Naive thymus-derived CD4-positive, alpha-beta T cell (primary cell): ENCODE data around the gene F12. TPM values are rescaled to one million over a fixed set of nuclear protein-coding genes. Genes with fewer than 3 reads are reported as not detected.

Experiments used
- ATAC-seq: fragments of 150-1000 bp; cut with Tn5 transposase; 2 replicates; pipeline ENCODE4 v1.10.0; 2021; ENCODE audit warnings: mild to moderate bottlenecking, moderate library complexity
- CTCF ChIA-PET: fragments of 350-600 bp; sonication (Branson Sonifier 250); formaldehyde crosslinking; loops from one replicate; lab custom pipeline; 2021; ENCODE audit warnings: antibody characterized with exemption; lab: Charles Lee
- POLR2A ChIA-PET: fragments of 350-600 bp; sonication (Branson Sonifier 250); formaldehyde crosslinking; loops from one replicate; lab custom pipeline; 2021; ENCODE audit warnings: antibody characterized with exemption, inconsistent platforms; lab: Charles Lee
- DNase-seq, 9 donors: peaks; one replicate each; pipeline versions ENCODE4 v3.0.0 to v3.0.0-alpha.2; 2020 to 2022; ENCODE audit warnings: mixed read lengths in 1 of 9
- H3K27ac ChIP-seq: one replicate; pipeline ENCODE4 v1.7.0; 2013; ENCODE audit warnings: mild to moderate bottlenecking, low read depth, low read length, moderate library complexity
- H3K27me3 ChIP-seq, 2 donors: one replicate each; pipeline ENCODE4 v1.7.0; 2013; ENCODE audit warnings: low read length in 2 of 2, mild to moderate bottlenecking in 2 of 2, moderate library complexity in 2 of 2; ENCODE audit not compliant: control insufficient read depth in 2 of 2, insufficient read depth in 2 of 2
- H3K36me3 ChIP-seq, 3 experiments: 1 replicate in 2 of 3; 2 replicates in 1 of 3; pipeline ENCODE4 v1.7.0; 2013; ENCODE audit warnings: low read length in 3 of 3, mild to moderate bottlenecking in 3 of 3, moderate library complexity in 1 of 3; ENCODE audit not compliant: insufficient read depth in 3 of 3, control insufficient read depth in 2 of 3
- H3K4me1 ChIP-seq, 2 donors: one replicate each; pipeline ENCODE4 v1.7.0; 2013; ENCODE audit warnings: low read length in 2 of 2, mild to moderate bottlenecking in 2 of 2, moderate library complexity in 1 of 2; ENCODE audit not compliant: control insufficient read depth in 2 of 2, insufficient read depth in 2 of 2
- H3K4me3 ChIP-seq: 2 replicates; pipeline ENCODE4 v1.7.0; 2013; ENCODE audit warnings: mild to moderate bottlenecking, low read length
- H3K9me3 ChIP-seq, 3 experiments: 1 replicate in 2 of 3; 2 replicates in 1 of 3; pipeline ENCODE4 v1.7.0; 2013; ENCODE audit warnings: low read length in 3 of 3; ENCODE audit not compliant: control insufficient read depth in 2 of 3
- H3K27ac Mint-ChIP-seq, 9 donors: one replicate each; pipeline ENCODE4 v1.8.0; 2020 to 2022; ENCODE audit warnings: mixed read lengths in 9 of 9, mild to moderate bottlenecking in 8 of 9, moderate library complexity in 5 of 9, inconsistent platforms in 2 of 9
- H3K27me3 Mint-ChIP-seq, 5 donors: one replicate each; pipeline ENCODE4 v1.8.0; 2021 to 2022; ENCODE audit warnings: mixed read lengths in 5 of 5, mild to moderate bottlenecking in 1 of 5
- H3K36me3 Mint-ChIP-seq, 5 donors: one replicate each; pipeline ENCODE4 v1.8.0; 2020 to 2022; ENCODE audit warnings: mixed read lengths in 5 of 5, mild to moderate bottlenecking in 3 of 5, inconsistent platforms in 1 of 5
- H3K4me1 Mint-ChIP-seq, 7 donors: one replicate each; pipeline ENCODE4 v1.8.0; 2020 to 2022; ENCODE audit warnings: mixed read lengths in 7 of 7, mild to moderate bottlenecking in 3 of 7, inconsistent platforms in 1 of 7
- H3K4me3 Mint-ChIP-seq, 10 donors: one replicate each; pipeline ENCODE4 v1.8.0; 2020 to 2022; ENCODE audit warnings: mild to moderate bottlenecking in 10 of 10, mixed read lengths in 10 of 10, moderate library complexity in 6 of 10, inconsistent platforms in 2 of 10
- H3K9me3 Mint-ChIP-seq, 11 donors: one replicate each; pipeline ENCODE4 v1.8.0; 2020 to 2022; ENCODE audit warnings: mixed read lengths in 11 of 11, mild to moderate bottlenecking in 4 of 11, inconsistent platforms in 1 of 11, moderate library complexity in 1 of 11
- intact Hi-C, 2 donors: fragments of 100-400 bp; cut with micrococcal nuclease; formaldehyde crosslinking; loops; one replicate each; pipeline ENCODE4 v1.15.1; 2023
- polyA plus RNA-seq, 2 donors: library from polyadenylated mRNA; unstranded; fragments of 300-500 nt; fragmentation: Illumina TruSeq; gene quantifications; one replicate each; pipeline ENCODE4 v1.2.3, GENCODE V29; 2021
- total RNA-seq, 6 experiments: library from RNA in 5 of 6; stranded (reverse) in 5 of 6; gene quantifications; 1 replicate in 5 of 6; 2 replicates in 1 of 6; pipeline ENCODE4 v1.2.3 and lab custom pipeline; 2021 to 2026

F12 gene
- total and polyA plus RNA-seq, 7 experiments from 2014 or later, result 0.16 to 2.1 (median 0.49) TPM; not detected in 3

GRCh38 chr5:177405312-177405711, 4.1 kb downstream of the F12 start:
- POLR2A ChIA-PET, result interaction anchor here (1.4 to 9.5 kb wide), 7 partner anchors 9 to 52 kb away, joined by 5 to 210 read pairs (median 48); partner anchors contain the start of genes GRK6 and PRR7

DNA sequence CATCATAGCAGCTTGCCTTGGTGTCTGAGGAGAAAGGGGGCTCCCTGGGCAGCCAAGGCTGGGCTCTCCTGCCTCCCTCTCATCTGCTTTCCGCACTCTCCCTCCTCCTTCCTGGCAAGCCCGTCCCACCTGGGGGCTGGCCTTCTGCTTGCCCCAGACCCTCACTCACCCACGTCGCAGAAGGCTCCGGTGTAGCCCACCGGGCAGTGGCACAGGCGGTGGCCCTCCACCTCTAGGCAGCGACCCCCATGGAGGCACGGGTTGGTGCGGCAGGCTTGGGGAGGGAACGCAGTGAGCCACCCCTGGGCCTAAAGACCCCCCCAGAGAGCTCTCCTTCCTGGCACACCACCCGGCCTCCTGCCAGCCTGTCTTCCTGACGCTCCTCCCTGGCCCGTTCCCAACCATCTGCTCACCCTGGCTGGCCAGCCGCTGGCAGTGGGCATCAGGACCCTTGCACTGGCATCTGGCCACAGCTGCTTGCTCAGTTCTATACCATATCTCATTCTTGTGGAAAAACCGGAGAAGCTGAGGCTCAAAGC, 4.7 kb downstream of the F12 start:
- Mint-ChIP-seq H3K36me3 (no peaks in the 10 kb centered on the region), H3K9me3 (peaks cover 0 to 2% (median 0%) of the 10 kb centered on the region in 11 donors), H3K4me3 (peak overlapping the region in 9 of 10 donors; percentile 29 to 88 (median 58)), H3K27me3 (peaks cover 0 to 53% (median 0%) of the 10 kb centered on the region in 5 donors), H3K4me1 (peaks cover 7 to 35% (median 23%) of the 10 kb centered on the region in 7 donors), H3K27ac (peak overlapping the region in 3 of 9 donors; percentile 19 to 58 (median 33))
- ChIA-PET CTCF (interaction anchor here (0.8 to 9.6 kb wide), 14 partner anchors 10 to 104 kb away, joined by 3 to 189 read pairs (median 26); partner anchors contain the start of genes GRK6, PRR7 and SLC34A1), POLR2A (interaction anchor here (0.7 to 9.5 kb wide), 14 partner anchors 9 to 750 kb away, joined by 3 to 210 read pairs (median 6); partner anchors contain the start of genes GRK6 and PRR7)
- intact Hi-C loops, result loop anchor here (1.0 to 2.0 kb wide), 4 partner anchors 22 to 97 kb away; partner anchors contain the start of genes GRK6 (in 1 of the 2) and PRR7 (in 1 of the 2)
- peak overlapping the region; percentile 61 for H3K4me3 ChIP-seq
- H3K36me3 ChIP-seq, result no peaks in the 10 kb centered on the region
- peak overlapping the region; percentile 41 for H3K27ac ChIP-seq
- H3K27me3 ChIP-seq, result no peaks in the 10 kb centered on the region
- H3K9me3 ChIP-seq, result no peaks in the 10 kb centered on the region
- DNase-seq (no peak), ATAC-seq (no peak)
- H3K4me1 ChIP-seq, result peaks cover 25 to 33% of the 10 kb centered on the region in 2 donors

More at GRCh38 chr5:177405312-177405711, 4.1 kb downstream of the F12 start:
- H3K36me3 Mint-ChIP-seq, result no peaks in the 10 kb centered on the region
- H3K4me1 Mint-ChIP-seq, result peaks cover 7 to 35% (median 24%) of the 10 kb centered on the region in 7 donors
- H3K4me3 Mint-ChIP-seq, result peak overlapping the region in 3 of 10 donors; percentile 84 to 88 (median 86)
- no peaks in the 10 kb centered on the region for H3K27me3 ChIP-seq
- H3K27ac ChIP-seq, result no peak overlapping the region
- CTCF ChIA-PET, result interaction anchor here (1.6 to 9.6 kb wide), 11 partner anchors 10 to 86 kb away, joined by 3 to 189 read pairs (median 41); partner anchors contain the start of genes GRK6 and PRR7
- H3K9me3 ChIP-seq, result no peaks in the 10 kb centered on the region
- H3K9me3 Mint-ChIP-seq, result peaks cover 0 to 2% (median 0%) of the 10 kb centered on the region in 11 donors
- no peak for DNase-seq
- intact Hi-C loops, result loop anchor here in 1 of 2 donors (2.0 kb wide), 1 partner anchor 41 kb away; the partner anchor contains the start of gene PRR7
- H3K27ac Mint-ChIP-seq, result no peak overlapping the region
- no peak for ATAC-seq
- H3K4me3 ChIP-seq, result no peak overlapping the region
- no peaks in the 10 kb centered on the region for H3K36me3 ChIP-seq
- H3K27me3 Mint-ChIP-seq, result peaks cover 0 to 51% (median 0%) of the 10 kb centered on the region in 5 donors
- H3K4me1 ChIP-seq, result peaks cover 25 to 33% of the 10 kb centered on the region in 2 donors

- Histone ChIP-seq H3K4me1 (peaks cover 25 to 33% of the 10 kb centered on the region in 2 donors), H3K36me3 (no peaks in the 10 kb centered on the region), H3K27me3 (no peaks in the 10 kb centered on the region), H3K9me3 (no peaks in the 10 kb centered on the region), H3K27ac (peak overlapping the region; percentile 41), H3K4me3 (peak overlapping the region; percentile 61)
- Mint-ChIP-seq H3K36me3 (no peaks in the 10 kb centered on the region), H3K4me3 (peak overlapping the region in 9 of 10 donors; percentile 76 to 88 (median 84)), H3K9me3 (peaks cover 0 to 2% (median 0%) of the 10 kb centered on the region in 11 donors), H3K4me1 (peaks cover 7 to 35% (median 23%) of the 10 kb centered on the region in 7 donors), H3K27ac (peak overlapping the region in 1 of 9 donors; percentile 19), H3K27me3 (peaks cover 0 to 54% (median 0%) of the 10 kb centered on the region in 5 donors)
- ATAC-seq (peak; percentile 87), DNase-seq (peak; percentile 74 to 86 (median 84))
- CTCF ChIA-PET, result interaction anchor here (0.6 to 9.6 kb wide), 25 partner anchors 9 to 290 kb away, joined by 3 to 189 read pairs (median 11); partner anchors contain the start of genes GRK6, PDLIM7, PRR7 and SLC34A1
- intact Hi-C loops, result loop anchor here (1.0 to 2.0 kb wide), 13 partner anchors 22 to 271 kb away; partner anchors contain the start of genes PDLIM7 (in 2 of the 2), PRR7 (in 2 of the 2), GRK6 (in 1 of the 2) and NSD1 (in 1 of the 2)
- POLR2A ChIA-PET, result interaction anchor here (0.6 to 9.5 kb wide), 21 partner anchors 10 to 750 kb away, joined by 3 to 210 read pairs (median 6); partner anchors contain the start of genes GRK6 and PRR7
These were observed 5.3 kb downstream of the F12 start for GRCh38 chr5:177403792-177404640.

DNA sequence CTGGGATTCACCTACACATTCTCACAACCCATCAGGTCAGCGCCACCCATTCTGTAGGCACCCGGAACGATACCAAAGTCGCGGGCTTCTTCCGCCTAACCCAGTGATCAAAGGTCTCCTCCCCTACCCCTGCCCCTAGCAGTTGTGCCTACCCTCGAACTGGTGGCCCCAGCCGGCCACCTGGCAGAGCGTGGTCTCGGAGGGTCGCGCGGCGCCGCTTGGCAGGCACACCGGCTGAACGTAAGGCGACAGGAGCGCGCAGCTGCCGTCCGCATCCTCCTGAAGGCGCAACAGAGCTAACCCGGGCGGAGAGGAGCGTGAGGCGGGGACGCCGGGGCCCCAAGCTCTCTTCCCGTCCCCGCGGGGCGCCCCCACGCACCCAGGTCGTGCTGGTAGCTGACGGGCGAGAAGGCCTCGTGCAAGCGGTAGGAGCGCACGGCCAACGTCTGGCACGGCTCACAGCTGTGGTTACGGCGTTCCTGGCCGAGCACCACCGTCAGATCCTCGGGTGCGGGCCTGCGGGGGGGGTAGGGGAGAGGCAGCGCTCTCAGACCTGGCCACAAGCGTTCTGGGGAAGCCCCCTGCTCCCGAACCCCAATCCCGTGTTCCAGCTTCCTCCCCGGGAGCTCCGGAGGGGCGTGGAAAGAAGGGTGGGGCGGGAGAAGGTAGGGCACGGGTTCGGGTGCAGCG, 6.1 kb downstream of the F12 start:
- peaks cover 7 to 35% (median 23%) of the 10 kb centered on the region in 7 donors for H3K4me1 Mint-ChIP-seq
- no peaks in the 10 kb centered on the region for H3K9me3 ChIP-seq
- peaks cover 25 to 33% of the 10 kb centered on the region in 2 donors for H3K4me1 ChIP-seq
- H3K27me3 ChIP-seq, result no peaks in the 10 kb centered on the region
- no peaks in the 10 kb centered on the region for H3K36me3 ChIP-seq
- ChIA-PET POLR2A (interaction anchor here (0.6 to 9.5 kb wide), 18 partner anchors 11 to 95 kb away, joined by 3 to 210 read pairs (median 6); partner anchors contain the start of genes GRK6, PDLIM7 and PRR7), CTCF (interaction anchor here (0.6 to 9.6 kb wide), 27 partner anchors 9 to 289 kb away, joined by 3 to 189 read pairs (median 11); partner anchors contain the start of genes GRK6, PDLIM7, PRR7 and SLC34A1)
- H3K4me3 ChIP-seq, result peak overlapping the region; percentile 61
- intact Hi-C loops, result loop anchor here (1.0 to 2.0 kb wide), 10 partner anchors 26 to 270 kb away; partner anchors contain the start of genes PDLIM7 (in 2 of the 2), NSD1 (in 1 of the 2), PRR7 (in 1 of the 2) and RGS14 (in 1 of the 2)
- H3K4me3 Mint-ChIP-seq, result peak overlapping the region; percentile 76 to 88 (median 84)
- peaks cover 0 to 58% (median 0%) of the 10 kb centered on the region in 5 donors for H3K27me3 Mint-ChIP-seq
- no peaks in the 10 kb centered on the region for H3K36me3 Mint-ChIP-seq
- peak overlapping the region in 7 of 9 donors; percentile 23 to 80 (median 71) for H3K27ac Mint-ChIP-seq
- H3K9me3 Mint-ChIP-seq, result peaks cover 0 to 2% (median 0%) of the 10 kb centered on the region in 11 donors
- ATAC-seq (peak; percentile 45), DNase-seq (peak in 8 of 9 donors; percentile 48 to 64 (median 60))
- peak overlapping the region; percentile 25 for H3K27ac ChIP-seq

DNA sequence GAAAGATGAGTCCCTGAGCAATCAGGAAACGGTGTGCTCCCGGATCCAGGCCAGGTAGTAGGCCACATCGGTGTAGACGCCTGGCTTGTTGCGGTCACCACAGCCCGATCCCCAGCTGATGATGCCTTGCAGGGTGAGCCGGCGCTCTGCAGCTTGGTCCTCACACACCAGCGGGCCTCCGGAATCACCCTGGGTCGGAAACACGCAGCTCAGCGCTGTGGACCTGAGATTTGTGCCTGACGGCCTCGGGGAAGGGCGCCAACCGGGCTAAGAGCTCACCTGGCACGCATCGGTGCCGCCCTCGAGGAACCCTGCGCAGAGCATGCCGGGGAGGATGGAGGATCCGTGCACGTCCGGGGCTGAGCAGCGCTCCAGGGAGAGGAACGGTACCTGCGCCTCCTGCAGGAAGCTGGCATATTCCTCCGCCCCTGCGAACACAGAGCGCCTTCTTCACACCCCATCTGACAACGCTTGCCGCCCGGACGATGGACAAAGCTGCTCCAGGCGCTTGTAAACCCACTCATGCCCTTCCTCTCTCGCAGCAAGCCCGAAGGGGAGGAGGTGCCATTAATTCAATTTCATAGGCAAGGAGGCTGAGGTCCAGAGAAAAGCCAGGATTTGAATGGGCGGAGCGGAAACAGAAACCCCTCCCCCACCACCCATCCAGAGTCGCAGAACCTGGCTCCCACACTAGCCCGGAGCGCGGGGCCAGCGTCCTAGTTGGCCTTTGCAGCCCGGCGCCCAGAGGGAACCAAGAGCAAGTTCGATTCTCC, 6.9 kb downstream of the F12 start:
- intact Hi-C loops, result loop anchor here (1.0 to 2.0 kb wide), 13 partner anchors 12 to 288 kb away; partner anchors contain the start of genes PDLIM7 (in 2 of the 2), NSD1 (in 1 of the 2), PRR7 (in 1 of the 2) and RGS14 (in 1 of the 2)
- peaks cover 25 to 33% of the 10 kb centered on the region in 2 donors for H3K4me1 ChIP-seq
- no peaks in the 10 kb centered on the region for H3K9me3 ChIP-seq
- CTCF ChIA-PET, result interaction anchor here (0.6 to 9.6 kb wide), 23 partner anchors 11 to 288 kb away, joined by 3 to 189 read pairs (median 11); partner anchors contain the start of genes GRK6 and PRR7
- Mint-ChIP-seq H3K4me3 (peak overlapping the region; percentile 76 to 88 (median 84)), H3K4me1 (peaks cover 7 to 35% (median 23%) of the 10 kb centered on the region in 7 donors), H3K27me3 (peaks cover 0 to 54% (median 0%) of the 10 kb centered on the region in 5 donors), H3K27ac (peak overlapping the region in 6 of 9 donors; percentile 23 to 80 (median 70)), H3K36me3 (no peaks in the 10 kb centered on the region), H3K9me3 (peaks cover 0 to 2% (median 0%) of the 10 kb centered on the region in 11 donors)
- no peak overlapping the region for H3K27ac ChIP-seq
- H3K4me3 ChIP-seq, result peak overlapping the region; percentile 61
- ATAC-seq (peak; percentile 41), DNase-seq (peak; percentile 21 to 74 (median 68))
- no peaks in the 10 kb centered on the region for H3K36me3 ChIP-seq
- POLR2A ChIA-PET, result interaction anchor here (0.7 to 9.5 kb wide), 15 partner anchors 12 to 95 kb away, joined by 3 to 210 read pairs (median 7); partner anchors contain the start of genes GRK6, LMAN2, PDLIM7 and PRR7
- no peaks in the 10 kb centered on the region for H3K27me3 ChIP-seq
